Measurements from ENCODE around the gene CAPN5. TPM values are rescaled to one million over a fixed set of nuclear protein-coding genes. Genes with fewer than 3 reads are reported as not detected.
"Not testable (repeated sequence)": the region's sequence is repeated elsewhere in the genome, so short reads cannot be mapped to it uniquely, and the experiment has no call there.

CAPN5 gene
- total RNA-seq, 1 donor from 2014 or later, result 7.9 TPM

GRCh38 chr11:77044886-77045285 is 21.9 kb upstream of the CAPN5 start:
- no peak overlapping the region for H3K27ac ChIP-seq
- intact Hi-C loops (cut with DNase I), result loop anchor here (5.0 kb wide), 1 partner anchor 67 kb away; no protein-coding TSS in a partner anchor

GRCh38 chr11:77046060-77046501 is 20.7 kb upstream of the CAPN5 start:
- TF ChIP-seq CTCF (IDR thresholded peaks at IDR 0.05), result peak in 2 of 3 experiments; percentile 28 to 53
- H3K36me3 ChIP-seq, result no peaks in the 10 kb centered on the region
- H3K27me3 ChIP-seq, result no peaks in the 10 kb centered on the region
- H3K27ac ChIP-seq, result no peak overlapping the region
- peaks cover 0 to 5% of the 10 kb centered on the region in 2 donors for H3K4me1 ChIP-seq
- peak overlapping the region in 1 of 2 donors; percentile 2 for H3K4me3 ChIP-seq
- DNase-seq (ENCODE audit: low spot score in 2 of 2), result no peak
- intact Hi-C loops (cut with DNase I), result loop anchor here (5.0 kb wide), 1 partner anchor 66 kb away; no protein-coding TSS in a partner anchor
- no peaks in the 10 kb centered on the region for H3K9me3 ChIP-seq

More at GRCh38 chr11:77044886-77045285, 21.9 kb upstream of the CAPN5 start:
- no peak for TF ChIP-seq CTCF (IDR thresholded peaks at IDR 0.05)
- Histone ChIP-seq H3K27me3 (no peaks in the 10 kb centered on the region), H3K36me3 (no peaks in the 10 kb centered on the region), H3K4me1 (peaks cover 0 to 5% of the 10 kb centered on the region in 2 donors), H3K4me3 (no peak overlapping the region), H3K9me3 (no peaks in the 10 kb centered on the region)
- DNase-seq (ENCODE audit: low spot score in 2 of 2), result no peak

GRCh38 chr11:77047007-77047927 is 19.5 kb upstream of the CAPN5 start:
- Histone ChIP-seq H3K27me3 (no peaks in the 10 kb centered on the region), H3K9me3 (no peaks in the 10 kb centered on the region), H3K4me1 (peaks cover 0 to 5% of the 10 kb centered on the region in 2 donors), H3K36me3 (no peaks in the 10 kb centered on the region), H3K4me3 (peak overlapping the region; percentile 49 to 55), H3K27ac (peak overlapping the region in 1 of 2 donors; percentile 25)
- TF ChIP-seq CTCF (IDR thresholded peaks at IDR 0.05), result peak; percentile 67 to 80 (median 71)
- DNase-seq (ENCODE audit: low spot score in 2 of 2), result peak in 1 of 2 donors; percentile 93
- intact Hi-C loops (cut with DNase I), result loop anchor here (1.0 to 5.0 kb wide), 5 partner anchors 19 to 141 kb away; partner anchors contain the start of gene CAPN5

- not testable (repeated sequence) for H3K27ac ChIP-seq; H3K36me3 ChIP-seq; H3K9me3 ChIP-seq; DNase-seq (ENCODE audit: low spot score in 2 of 2); H3K4me3 ChIP-seq; H3K27me3 ChIP-seq; H3K4me1 ChIP-seq
- intact Hi-C loops (cut with DNase I), result loop anchor here (1.0 to 5.0 kb wide), 5 partner anchors 18 to 140 kb away; partner anchors contain the start of gene CAPN5
Measured at GRCh38 chr11:77047928-77048446, 18.8 kb upstream of the CAPN5 start.

GRCh38 chr11:77049026-77049425 is 17.7 kb upstream of the CAPN5 start:
- Histone ChIP-seq H3K9me3 (no peaks in the 10 kb centered on the region), H3K27me3 (no peaks in the 10 kb centered on the region), H3K4me1 (peaks cover 0 to 5% of the 10 kb centered on the region in 2 donors), H3K4me3 (no peak overlapping the region), H3K27ac (no peak overlapping the region), H3K36me3 (no peaks in the 10 kb centered on the region)
- no peak for TF ChIP-seq CTCF (IDR thresholded peaks at IDR 0.05)
- intact Hi-C loops (cut with DNase I), result loop anchor here (5.0 kb wide), 1 partner anchor 63 kb away; no protein-coding TSS in a partner anchor
- no peak for DNase-seq (ENCODE audit: low spot score in 2 of 2)

- TF ChIP-seq CTCF (IDR thresholded peaks at IDR 0.05), result no peak
- no peak overlapping the region for H3K4me3 ChIP-seq
- DNase-seq (ENCODE audit: low spot score in 2 of 2), result no peak
- no peak overlapping the region for H3K27ac ChIP-seq
- intact Hi-C loops (cut with DNase I), result no loop called here
- no peaks in the 10 kb centered on the region for H3K36me3 ChIP-seq
- H3K27me3 ChIP-seq, result no peaks in the 10 kb centered on the region
- no peaks in the 10 kb centered on the region for H3K4me1 ChIP-seq
- peaks cover 0 to 5% of the 10 kb centered on the region in 2 donors for H3K9me3 ChIP-seq
Measured at GRCh38 chr11:77051511-77051910, 15.3 kb upstream of the CAPN5 start.

Measured in ascending aorta (tissue), 2 donors.